HepG2 (cell line): Measurements from ENCODE around the gene CDK5RAP1. TPM values are rescaled to one million over a fixed set of nuclear protein-coding genes. Genes with fewer than 3 reads are reported as not detected.

Experiments used
- CAMTA2 ChIP-seq: sonication (generic); formaldehyde crosslinking; IDR thresholded peaks from 2 replicates; pipeline ENCODE4 v1.4.0; 2020; ENCODE audit warnings: mild to moderate bottlenecking, missing genetic modification reagents, borderline replicate concordance
- HES4 ChIP-seq: sonication (generic); formaldehyde crosslinking; IDR thresholded peaks from 2 replicates; pipeline ENCODE4 v1.9.0; 2021; ENCODE audit warnings: mild to moderate bottlenecking, missing genetic modification reagents, borderline replicate concordance
- MBD4 ChIP-seq: IDR thresholded peaks from 2 replicates; pipeline ENCODE4 v1.6.1; 2012; ENCODE audit warnings: low read length, inconsistent platforms, borderline replicate concordance
- MIXL1 ChIP-seq: IDR thresholded peaks from 2 replicates; pipeline ENCODE4 v1.6.1; 2016
- MLLT10 ChIP-seq: sonication (generic); formaldehyde crosslinking; IDR thresholded peaks from 2 replicates; pipeline ENCODE4 v1.4.0; 2020; ENCODE audit warnings: missing genetic modification reagents
- PHF21A ChIP-seq: sonication (generic); formaldehyde crosslinking; IDR thresholded peaks from 2 replicates; pipeline ENCODE4 v1.5.0; 2020; ENCODE audit warnings: mild to moderate bottlenecking, missing genetic modification reagents
- SP2 ChIP-seq: sonication (generic); formaldehyde crosslinking; IDR thresholded peaks from 2 replicates; pipeline ENCODE4 v1.5.1; 2020; ENCODE audit warnings: mild to moderate bottlenecking, missing genetic modification reagents
- TFE3 ChIP-seq: IDR thresholded peaks from 2 replicates; pipeline ENCODE4 v1.6.1; 2016
- TRAFD1 ChIP-seq: sonication (generic); formaldehyde crosslinking; IDR thresholded peaks from 2 replicates; pipeline ENCODE4 v1.5.1; 2020; ENCODE audit warnings: missing genetic modification reagents, mild to moderate bottlenecking, borderline replicate concordance
- ZFP90 ChIP-seq: sonication (generic); formaldehyde crosslinking; IDR thresholded peaks from 2 replicates; pipeline ENCODE4 v1.8.0; 2022; ENCODE audit warnings: missing genetic modification reagents, mild to moderate bottlenecking, inconsistent platforms, borderline replicate concordance
- ZNF333 ChIP-seq: sonication (generic); formaldehyde crosslinking; IDR thresholded peaks from 2 replicates; pipeline ENCODE4 v1.4.0; 2020; ENCODE audit warnings: mild to moderate bottlenecking, missing genetic modification reagents, borderline replicate concordance
- ZNF350 ChIP-seq: sonication (generic); formaldehyde crosslinking; IDR thresholded peaks from 2 replicates; pipeline ENCODE4 v1.4.0; 2020; ENCODE audit warnings: mild to moderate bottlenecking, low read depth, missing genetic modification reagents, borderline replicate concordance
- ZNF430 ChIP-seq: sonication (generic); formaldehyde crosslinking; IDR thresholded peaks from 2 replicates; pipeline ENCODE4 v1.9.0; 2021; ENCODE audit warnings: mild to moderate bottlenecking, missing genetic modification reagents
- ZNF446 ChIP-seq: sonication (generic); formaldehyde crosslinking; IDR thresholded peaks from 2 replicates; pipeline ENCODE4 v1.5.0; 2020; ENCODE audit warnings: mild to moderate bottlenecking, missing genetic modification reagents
- ZNF512B ChIP-seq: sonication (generic); formaldehyde crosslinking; IDR thresholded peaks from 2 replicates; pipeline ENCODE4 v1.5.1; 2020; ENCODE audit warnings: missing genetic modification reagents, mild to moderate bottlenecking, borderline replicate concordance
- ZNF577 ChIP-seq: sonication (generic); formaldehyde crosslinking; IDR thresholded peaks from 2 replicates; pipeline ENCODE4 v1.4.0; 2020; ENCODE audit warnings: mild to moderate bottlenecking, low read depth, missing genetic modification reagents, borderline replicate concordance
- ZNF775 ChIP-seq: sonication (generic); formaldehyde crosslinking; IDR thresholded peaks from 2 replicates; pipeline ENCODE4 v1.4.0; 2020; ENCODE audit warnings: missing genetic modification reagents, mild to moderate bottlenecking, moderate library complexity, borderline replicate concordance
- polyA plus RNA-seq, 8 experiments: library from polyadenylated mRNA; depleted of rRNA in 3 of 8; stranded (reverse) in 7 of 8; unstranded in 1 of 8; fragments of >200 nt; fragmentation: Illumina TruSeq in 4 of 8; extraction: Trizol in 4 of 8; gene quantifications; 2 replicates each; pipeline versions ENCODE4 v1.2.1 to v1.2.3, GENCODE V29; 2011 to 2016; ENCODE audit warnings: low read depth in 4 of 8, missing spikeins in 1 of 8, mixed read lengths in 1 of 8; ENCODE audit not compliant: insufficient read depth in 1 of 8
- total RNA-seq, 5 experiments: library from RNA; depleted of rRNA; stranded (reverse); fragments of >200 nt; fragmentation: Illumina TruSeq; extraction: Trizol; gene quantifications; 2 replicates each; pipeline ENCODE4 v1.2.3, GENCODE V29; 2016; ENCODE audit warnings: low read depth in 1 of 5
- TF ChIP-seq, protein P1 (sequence below): sonication (generic); formaldehyde crosslinking; conservative IDR thresholded peaks from 2 replicates; pipeline ENCODE4 v1.4.0; 2020; ENCODE audit warnings: mild to moderate bottlenecking, missing genetic modification reagents, moderate library complexity
- TF ChIP-seq, protein P2 (sequence below): sonication (generic); formaldehyde crosslinking; IDR thresholded peaks from 2 replicates; pipeline ENCODE4 v1.4.0; 2020; ENCODE audit warnings: missing genetic modification reagents

The CDK5RAP1 gene
- total and polyA plus RNA-seq, 2 of the 13 experiments (the other 11 are each of a cell fraction or from before 2014, with no cell fraction given), result 53.6 to 98.2 TPM

- no peak for TF ChIP-seq TRAFD1 (CRISPR knock-in tag)
- TF ChIP-seq ZNF350 (CRISPR knock-in tag), result no peak
- 0 out of 2 replicates have a peak, but pooled peaks have one; percentile 55 for TF ChIP-seq CAMTA2 (CRISPR knock-in tag)
- TF ChIP-seq SP2 (CRISPR knock-in tag), result no peak
- TF ChIP-seq PHF21A (CRISPR knock-in tag), result no peak
- no peak for TF ChIP-seq ZFP90 (CRISPR knock-in tag)
- TF ChIP-seq MBD4, result no peak
- no peak for TF ChIP-seq ZNF775 (CRISPR knock-in tag)
- no peak for TF ChIP-seq ZNF577 (CRISPR knock-in tag)
- TF ChIP-seq MLLT10, result no peak
- no peak for TF ChIP-seq ZNF333 (CRISPR knock-in tag)
- TF ChIP-seq ZNF512B, result no peak
- TF ChIP-seq, protein P1, sequence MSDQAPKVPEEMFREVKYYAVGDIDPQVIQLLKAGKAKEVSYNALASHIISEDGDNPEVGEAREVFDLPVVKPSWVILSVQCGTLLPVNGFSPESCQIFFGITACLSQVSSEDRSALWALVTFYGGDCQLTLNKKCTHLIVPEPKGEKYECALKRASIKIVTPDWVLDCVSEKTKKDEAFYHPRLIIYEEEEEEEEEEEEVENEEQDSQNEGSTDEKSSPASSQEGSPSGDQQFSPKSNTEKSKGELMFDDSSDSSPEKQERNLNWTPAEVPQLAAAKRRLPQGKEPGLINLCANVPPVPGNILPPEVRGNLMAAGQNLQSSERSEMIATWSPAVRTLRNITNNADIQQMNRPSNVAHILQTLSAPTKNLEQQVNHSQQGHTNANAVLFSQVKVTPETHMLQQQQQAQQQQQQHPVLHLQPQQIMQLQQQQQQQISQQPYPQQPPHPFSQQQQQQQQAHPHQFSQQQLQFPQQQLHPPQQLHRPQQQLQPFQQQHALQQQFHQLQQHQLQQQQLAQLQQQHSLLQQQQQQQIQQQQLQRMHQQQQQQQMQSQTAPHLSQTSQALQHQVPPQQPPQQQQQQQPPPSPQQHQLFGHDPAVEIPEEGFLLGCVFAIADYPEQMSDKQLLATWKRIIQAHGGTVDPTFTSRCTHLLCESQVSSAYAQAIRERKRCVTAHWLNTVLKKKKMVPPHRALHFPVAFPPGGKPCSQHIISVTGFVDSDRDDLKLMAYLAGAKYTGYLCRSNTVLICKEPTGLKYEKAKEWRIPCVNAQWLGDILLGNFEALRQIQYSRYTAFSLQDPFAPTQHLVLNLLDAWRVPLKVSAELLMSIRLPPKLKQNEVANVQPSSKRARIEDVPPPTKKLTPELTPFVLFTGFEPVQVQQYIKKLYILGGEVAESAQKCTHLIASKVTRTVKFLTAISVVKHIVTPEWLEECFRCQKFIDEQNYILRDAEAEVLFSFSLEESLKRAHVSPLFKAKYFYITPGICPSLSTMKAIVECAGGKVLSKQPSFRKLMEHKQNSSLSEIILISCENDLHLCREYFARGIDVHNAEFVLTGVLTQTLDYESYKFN, result peak; percentile 7; the same call in 1 of the 2 replicates
- no peak for TF ChIP-seq MIXL1 (CRISPR knock-in tag)
- TF ChIP-seq ZNF446 (CRISPR knock-in tag), result 0 out of 2 replicates have a peak, but pooled peaks have one; percentile 37
- 0 out of 2 replicates have a peak, but pooled peaks have one; percentile 7 for TF ChIP-seq ZNF430 (CRISPR knock-in tag)
- TF ChIP-seq HES4, result no peak
- TF ChIP-seq, protein P2, sequence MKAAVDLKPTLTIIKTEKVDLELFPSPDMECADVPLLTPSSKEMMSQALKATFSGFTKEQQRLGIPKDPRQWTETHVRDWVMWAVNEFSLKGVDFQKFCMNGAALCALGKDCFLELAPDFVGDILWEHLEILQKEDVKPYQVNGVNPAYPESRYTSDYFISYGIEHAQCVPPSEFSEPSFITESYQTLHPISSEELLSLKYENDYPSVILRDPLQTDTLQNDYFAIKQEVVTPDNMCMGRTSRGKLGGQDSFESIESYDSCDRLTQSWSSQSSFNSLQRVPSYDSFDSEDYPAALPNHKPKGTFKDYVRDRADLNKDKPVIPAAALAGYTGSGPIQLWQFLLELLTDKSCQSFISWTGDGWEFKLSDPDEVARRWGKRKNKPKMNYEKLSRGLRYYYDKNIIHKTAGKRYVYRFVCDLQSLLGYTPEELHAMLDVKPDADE (CRISPR knock-in tag), result no peak
- no peak for TF ChIP-seq TFE3 (CRISPR knock-in tag)
These were observed 41.7 kb upstream of the CDK5RAP1 start (continued) for GRCh38 chr20:33443006-33443511.
